Renal cortical epithelial cell (primary cell): Measurements from ENCODE around the gene LIMK1. TPM values are rescaled to one million over a fixed set of nuclear protein-coding genes. Genes with fewer than 3 reads are reported as not detected.

Experiments used
- DNase-seq: peaks from one replicate; pipeline ENCODE4 v3.0.0-alpha.2; 2011; ENCODE audit warnings: low read depth
- total RNA-seq: library from RNA; depleted of rRNA; stranded (reverse); fragments of >200 nt; gene quantifications from 2 replicates; pipeline ENCODE4 v1.2.3, GENCODE V29; 2014

LIMK1 gene
- total RNA-seq, 1 donor from 2014 or later, result 69.2 TPM

DNA sequence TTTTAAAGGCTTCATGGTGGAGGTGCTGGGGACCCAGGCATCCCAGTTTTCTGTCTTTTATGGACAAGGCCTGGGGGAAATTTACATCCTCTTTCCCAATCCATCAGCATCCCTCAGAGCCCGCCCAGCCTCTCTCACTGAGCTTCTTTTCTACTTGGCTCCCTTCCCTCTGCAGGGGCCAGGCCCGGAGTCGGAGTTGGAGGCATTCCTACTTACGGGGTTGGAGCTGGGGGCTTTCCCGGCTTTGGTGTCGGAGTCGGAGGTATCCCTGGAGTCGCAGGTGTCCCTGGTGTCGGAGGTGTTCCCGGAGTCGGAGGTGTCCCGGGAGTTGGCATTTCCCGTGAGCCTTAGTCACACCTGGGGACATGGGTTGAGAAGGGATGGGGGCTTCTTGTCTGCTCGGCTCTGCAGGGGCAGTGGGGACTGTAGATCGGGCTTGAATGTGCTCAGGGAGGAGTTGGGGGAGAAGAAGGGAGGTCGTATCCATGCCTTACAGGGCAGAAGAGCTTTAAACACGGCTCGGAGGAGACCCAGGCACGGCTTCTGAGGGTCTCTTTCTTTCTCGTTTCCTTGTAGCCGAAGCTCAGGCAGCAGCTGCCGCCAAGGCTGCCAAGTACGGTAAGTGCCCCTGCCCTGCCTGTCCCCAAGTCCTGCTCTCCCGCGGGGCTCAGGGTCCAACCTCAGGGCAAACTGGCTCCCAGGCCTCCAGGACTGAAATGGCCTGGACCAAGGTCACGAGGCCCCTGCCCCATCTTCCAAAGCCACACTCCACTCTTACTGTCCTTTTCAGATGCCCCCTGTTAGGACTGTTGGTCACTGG, 27.3 kb upstream of the LIMK1 start:
- no peak for DNase-seq

DNA sequence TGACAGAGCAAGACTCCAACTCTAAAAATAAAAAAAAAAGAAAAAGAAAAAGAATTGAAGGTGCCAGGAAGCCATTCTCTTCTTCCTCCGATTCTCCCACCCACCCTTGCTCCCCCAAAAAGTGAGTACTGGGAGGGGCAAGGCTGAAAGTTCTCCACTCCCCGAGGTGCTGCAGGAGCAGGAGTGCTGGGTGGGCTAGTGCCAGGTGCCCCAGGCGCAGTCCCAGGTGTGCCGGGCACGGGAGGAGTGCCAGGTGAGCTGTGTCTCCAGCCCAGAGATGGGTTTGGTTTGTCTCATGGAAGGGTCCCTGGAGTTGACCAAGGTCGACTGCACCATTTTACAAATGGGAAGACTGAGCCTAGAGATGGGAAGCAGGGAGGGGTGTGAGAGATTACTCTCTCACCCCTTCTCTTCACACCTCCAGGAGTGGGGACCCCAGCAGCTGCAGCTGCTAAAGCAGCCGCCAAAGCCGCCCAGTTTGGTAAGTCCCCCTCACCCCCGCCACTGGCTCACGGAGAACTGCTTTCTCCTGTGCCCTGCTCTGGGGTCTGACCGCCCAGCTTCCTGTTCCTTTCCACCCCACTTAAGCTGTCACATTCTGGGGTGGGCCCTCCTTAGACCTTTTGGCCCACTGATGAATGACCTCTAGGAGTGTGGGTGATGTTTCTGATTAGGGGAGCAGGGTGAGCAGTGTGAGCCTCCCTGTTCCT, 26.2 kb upstream of the LIMK1 start:
- DNase-seq, result no peak

DNA sequence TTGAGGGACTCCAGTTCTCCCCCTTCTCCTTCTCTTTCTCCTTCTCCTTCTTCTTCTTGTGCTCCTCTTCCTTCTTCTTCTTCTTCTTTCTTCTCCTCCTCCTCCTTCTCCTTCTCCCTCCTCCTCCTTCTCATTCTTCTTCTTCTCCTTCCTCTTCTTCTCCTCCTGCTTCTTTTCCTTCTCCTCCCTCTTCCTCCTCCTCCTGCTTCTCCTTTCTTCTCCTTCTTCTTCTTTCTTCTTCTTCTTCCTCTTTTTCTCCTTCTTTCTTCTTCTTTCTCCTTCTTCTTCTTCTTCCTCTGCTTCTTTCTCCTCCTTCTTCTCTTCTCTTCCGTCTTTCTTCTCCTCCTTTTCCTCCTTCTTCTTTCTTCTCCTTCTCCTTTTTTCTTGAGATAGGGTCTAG, 25.6 kb upstream of the LIMK1 start:
- no peak for DNase-seq

DNA sequence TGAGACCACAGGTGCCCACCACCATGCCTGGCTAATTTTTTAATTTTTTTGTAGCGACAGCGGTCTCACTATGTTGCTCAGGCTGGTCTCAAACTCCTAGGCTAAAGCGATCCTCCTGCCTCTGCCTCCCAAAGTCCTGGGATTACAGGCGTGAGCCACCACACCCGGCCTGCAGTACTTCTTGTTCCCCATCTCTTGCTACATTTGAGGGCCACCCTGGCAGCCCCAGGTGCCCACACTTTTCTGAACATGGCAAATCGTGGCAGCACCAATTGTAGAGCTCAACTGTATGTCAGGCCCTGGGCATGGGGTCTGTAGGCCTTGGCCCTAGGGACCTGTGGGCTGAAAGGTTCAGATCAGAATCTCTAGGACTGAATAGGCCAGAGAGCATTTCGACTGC, 25.1 kb upstream of the LIMK1 start:
- DNase-seq, result no peak

DNA sequence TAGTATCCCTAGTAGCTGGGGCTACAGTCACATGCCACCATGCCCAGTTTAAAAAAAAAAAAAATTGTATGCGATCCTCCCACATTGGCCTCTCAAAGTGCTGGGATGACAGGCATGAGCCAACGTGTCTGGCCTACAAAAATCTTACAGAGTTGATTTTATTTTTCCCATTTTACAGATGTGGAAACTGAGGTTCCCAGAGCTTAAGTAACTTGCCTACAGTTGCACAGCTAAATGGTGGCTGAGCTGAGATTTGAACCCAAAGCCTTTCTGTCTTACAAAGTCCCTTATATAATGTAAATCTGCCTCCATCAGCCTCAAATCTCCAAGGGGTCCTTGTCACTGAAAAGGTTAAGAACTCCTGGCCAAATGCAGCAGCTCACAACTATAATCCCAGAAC, 24.6 kb upstream of the LIMK1 start:
- no peak for DNase-seq

DNA sequence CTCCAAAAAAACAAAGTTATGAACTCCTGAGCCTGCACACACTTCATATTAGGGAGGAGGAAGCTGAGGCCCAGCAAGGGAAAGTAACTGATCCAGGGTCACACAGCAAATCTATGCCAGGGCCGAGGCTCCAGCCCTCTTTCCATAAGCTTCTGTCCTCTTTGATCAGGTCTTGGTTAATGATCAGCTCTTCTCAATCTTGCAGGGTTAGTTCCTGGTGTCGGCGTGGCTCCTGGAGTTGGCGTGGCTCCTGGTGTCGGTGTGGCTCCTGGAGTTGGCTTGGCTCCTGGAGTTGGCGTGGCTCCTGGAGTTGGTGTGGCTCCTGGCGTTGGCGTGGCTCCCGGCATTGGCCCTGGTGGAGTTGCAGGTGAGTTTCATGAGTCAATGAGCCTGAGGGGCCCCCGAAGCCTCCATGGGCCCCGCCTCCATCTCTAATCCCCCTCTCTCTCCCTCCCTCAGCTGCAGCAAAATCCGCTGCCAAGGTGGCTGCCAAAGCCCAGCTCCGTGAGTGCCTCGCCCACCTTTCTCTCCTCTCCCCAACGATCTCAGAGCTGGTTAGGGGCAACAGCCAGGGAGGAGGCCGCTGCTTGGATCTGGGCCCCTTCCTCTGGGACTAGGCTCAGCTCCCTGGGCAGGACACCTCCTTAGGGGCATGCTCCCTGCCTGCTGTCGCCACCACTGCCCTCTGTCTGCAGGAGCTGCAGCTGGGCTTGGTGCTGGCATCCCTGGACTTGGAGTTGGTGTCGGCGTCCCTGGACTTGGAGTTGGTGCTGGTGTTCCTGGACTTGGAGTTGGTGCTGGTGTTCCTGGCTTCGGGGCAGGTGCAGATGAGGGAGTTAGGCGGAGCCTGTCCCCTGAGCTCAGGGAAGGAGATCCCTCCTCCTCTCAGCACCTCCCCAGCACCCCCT, 23.7 kb upstream of the LIMK1 start:
- peak; percentile 72 for DNase-seq

DNA sequence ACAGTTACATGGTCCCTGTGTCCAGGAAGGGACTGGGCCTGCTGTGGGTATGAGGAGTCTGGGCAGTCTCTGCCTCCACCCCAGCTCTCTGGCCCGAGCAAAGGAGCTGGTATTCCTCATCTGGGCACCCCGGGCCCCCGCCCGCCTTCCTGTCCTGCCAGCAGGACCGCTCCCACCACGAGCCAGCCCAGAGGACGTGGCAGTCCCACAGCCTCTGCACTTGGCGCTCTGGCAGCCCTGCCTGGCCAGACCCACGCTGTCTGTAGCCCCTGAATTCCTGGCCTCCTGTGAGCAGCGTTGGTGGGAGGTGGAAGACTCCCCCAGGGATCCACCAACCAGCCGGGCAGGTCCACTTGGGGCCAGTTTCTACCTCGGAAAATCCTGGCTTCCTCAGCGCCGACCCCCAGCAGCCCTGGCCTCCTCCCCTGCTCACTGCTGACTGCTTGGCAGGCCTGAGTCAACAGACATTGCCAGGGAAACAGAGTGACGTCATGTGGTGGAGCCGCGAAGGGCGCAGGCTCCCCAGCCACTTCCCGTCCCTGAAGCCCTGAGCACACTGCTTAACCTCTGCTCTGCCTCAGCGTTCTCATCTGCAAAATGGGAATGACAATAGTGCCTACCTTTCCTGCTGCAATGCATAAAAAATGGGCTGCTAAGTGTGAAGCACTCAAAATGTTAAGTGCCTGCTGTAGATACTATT, 21.6 kb upstream of the LIMK1 start:
- DNase-seq, result peak; percentile 90

DNA sequence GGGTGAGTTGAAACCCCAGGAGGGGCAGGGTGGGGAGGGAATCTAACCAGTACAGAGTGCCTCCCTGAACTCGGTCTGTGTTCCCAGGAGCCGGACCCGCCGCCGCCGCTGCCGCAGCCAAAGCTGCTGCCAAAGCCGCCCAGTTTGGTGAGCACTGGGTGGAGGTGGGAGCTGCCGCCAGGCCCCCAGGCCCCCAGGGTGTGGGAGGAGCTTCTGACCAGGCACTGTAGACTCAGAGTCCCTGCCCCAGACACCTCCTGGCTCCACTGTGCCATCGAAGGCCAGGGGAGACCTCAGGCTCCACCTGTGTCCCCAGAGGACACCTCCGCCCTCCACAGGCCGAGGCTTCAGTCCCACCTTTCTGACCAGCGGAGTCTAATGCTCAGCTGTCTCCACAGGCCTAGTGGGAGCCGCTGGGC, 20.4 kb upstream of the LIMK1 start:
- DNase-seq, result no peak

DNA sequence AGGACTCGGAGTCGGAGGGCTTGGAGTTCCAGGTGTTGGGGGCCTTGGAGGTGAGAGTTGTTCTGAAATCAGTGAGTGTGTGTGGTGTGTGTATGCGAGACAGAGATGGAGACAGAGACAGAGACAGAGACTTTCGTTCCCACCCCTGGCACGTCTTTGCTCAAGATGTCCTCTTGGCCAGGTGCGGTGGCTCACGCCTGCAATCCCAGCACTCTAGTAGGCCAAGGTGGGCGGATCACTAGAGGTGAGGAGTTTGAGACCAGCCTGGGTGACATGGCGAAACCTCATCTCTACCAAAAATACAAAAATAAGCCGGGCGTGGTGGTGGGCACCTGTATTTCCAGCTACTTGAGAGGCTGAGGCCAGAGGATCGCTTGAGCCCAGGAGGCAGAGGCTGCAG, 20.0 kb upstream of the LIMK1 start:
- DNase-seq, result no peak

DNA sequence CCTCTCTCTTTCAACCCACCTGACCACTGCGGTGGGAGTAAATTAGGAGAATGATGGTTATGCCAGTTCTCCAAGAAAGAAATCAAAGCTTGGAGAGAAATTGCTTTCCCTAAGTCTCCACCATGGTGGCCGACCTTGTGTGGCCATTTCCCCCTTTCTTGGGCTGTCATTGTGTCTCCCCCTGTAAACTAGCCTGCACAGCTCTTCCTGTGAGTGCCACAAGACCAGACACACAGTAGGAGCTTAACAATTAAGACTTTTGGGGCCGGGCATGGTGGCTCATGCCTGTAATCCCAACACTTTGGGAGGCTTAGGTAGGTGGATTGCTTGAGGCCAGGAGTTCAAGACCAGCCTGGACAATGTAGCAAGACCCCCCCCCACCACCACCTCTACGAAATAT, 18.9 kb upstream of the LIMK1 start:
- DNase-seq, result no peak

DNA sequence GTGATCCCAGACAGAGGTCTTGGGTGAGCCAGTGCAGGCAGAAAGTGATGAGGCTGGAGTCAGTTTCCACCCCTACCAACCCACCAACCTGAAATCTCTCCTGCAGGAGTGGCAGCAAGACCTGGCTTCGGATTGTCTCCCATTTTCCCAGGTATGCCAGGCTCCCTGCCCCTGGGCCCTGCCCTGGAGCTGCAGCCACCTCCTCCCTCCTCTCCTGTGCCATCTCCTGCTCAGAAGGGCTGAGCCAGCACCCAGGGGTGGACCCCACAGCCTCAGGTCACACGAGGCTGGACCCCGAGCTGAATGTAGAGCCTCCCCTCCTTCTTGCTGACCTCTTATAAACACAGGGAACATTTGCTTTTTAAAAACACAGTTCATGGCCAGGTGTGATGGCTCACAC, 17.0 kb upstream of the LIMK1 start:
- DNase-seq, result no peak

DNA sequence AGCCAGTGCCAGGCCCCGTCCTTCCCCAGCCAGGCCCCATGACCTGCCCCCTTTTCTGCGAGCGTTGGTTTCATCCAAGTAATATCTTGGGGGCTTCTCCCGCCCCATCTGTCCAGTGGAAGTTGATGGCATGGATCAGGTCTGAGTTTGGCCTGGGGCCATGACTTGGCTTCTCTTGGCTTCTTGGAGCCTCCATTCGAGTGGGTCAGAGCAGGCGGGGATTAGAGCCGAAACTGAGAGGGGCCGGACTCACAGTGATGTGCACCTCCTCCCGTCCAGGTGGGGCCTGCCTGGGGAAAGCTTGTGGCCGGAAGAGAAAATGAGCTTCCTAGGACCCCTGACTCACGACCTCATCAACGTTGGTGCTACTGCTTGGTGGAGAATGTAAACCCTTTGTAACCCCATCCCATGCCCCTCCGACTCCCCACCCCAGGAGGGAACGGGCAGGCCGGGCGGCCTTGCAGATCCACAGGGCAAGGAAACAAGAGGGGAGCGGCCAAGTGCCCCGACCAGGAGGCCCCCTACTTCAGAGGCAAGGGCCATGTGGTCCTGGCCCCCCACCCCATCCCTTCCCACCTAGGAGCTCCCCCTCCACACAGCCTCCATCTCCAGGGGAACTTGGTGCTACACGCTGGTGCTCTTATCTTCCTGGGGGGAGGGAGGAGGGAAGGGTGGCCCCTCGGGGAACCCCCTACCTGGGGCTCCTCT, 15.1 kb upstream of the LIMK1 start:
- no peak for DNase-seq

DNA sequence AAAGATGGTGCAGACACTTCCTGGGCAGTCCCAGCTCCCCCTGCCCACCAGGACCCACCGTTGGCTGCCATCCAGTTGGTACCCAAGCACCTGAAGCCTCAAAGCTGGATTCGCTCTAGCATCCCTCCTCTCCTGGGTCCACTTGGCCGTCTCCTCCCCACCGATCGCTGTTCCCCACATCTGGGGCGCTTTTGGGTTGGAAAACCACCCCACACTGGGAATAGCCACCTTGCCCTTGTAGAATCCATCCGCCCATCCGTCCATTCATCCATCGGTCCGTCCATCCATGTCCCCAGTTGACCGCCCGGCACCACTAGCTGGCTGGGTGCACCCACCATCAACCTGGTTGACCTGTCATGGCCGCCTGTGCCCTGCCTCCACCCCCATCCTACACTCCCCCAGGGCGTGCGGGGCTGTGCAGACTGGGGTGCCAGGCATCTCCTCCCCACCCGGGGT, 14.5 kb upstream of the LIMK1 start:
- DNase-seq, result no peak

DNA sequence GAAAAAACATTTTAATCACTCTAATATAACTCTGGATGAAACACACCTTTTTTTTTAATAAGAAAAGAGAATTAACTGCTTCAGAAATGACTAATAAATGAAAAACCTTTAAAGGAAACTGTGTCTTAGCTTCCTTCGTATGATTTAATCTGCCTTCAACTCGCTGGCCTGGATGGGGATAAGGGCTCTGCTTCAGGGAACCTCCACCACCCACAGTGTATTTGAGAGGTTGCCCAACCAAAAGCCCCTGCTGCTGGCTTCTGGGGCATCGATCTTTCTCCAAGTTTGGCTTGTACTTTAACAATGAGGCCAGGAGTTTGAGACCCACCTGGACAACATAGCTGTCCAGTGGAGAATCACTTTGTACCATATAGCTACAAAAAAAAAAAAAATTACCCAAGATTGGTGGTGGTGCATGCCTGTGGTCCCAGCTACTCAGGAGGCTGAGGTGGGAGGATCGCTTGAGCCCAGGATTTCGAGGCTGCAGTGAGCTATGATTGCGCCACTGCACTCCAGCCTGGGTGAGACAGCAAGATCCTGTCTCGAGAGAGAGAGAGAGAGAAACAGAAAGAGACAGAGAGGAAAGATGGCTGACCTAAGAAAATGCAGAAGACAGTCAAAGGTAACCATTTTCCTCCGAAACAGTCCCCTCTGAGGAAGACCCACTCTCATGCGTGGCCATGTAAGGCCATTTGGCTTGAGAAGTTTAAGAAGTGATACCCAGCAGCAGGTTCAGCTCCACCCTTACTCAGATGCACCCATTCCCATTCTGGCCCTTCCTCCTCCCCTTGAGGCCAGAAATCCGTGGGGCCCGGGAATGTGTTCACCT, 13.6 kb upstream of the LIMK1 start:
- DNase-seq, result no peak

DNA sequence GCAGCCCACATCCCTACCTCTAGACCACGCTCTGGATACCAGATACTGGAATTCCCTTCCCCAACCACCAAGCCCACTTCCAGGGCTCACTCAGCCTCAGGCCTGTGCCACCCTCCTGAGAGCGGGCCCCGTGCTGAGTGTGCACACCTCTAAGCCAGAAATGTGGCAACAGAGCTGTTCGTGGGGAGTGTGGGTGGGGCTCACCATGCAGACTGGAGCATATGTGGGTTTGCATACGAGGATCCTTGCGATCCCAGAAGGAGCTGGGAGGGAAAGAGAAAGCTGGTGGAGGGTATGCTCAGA, 13.0 kb upstream of the LIMK1 start:
- DNase-seq, result no peak

DNA sequence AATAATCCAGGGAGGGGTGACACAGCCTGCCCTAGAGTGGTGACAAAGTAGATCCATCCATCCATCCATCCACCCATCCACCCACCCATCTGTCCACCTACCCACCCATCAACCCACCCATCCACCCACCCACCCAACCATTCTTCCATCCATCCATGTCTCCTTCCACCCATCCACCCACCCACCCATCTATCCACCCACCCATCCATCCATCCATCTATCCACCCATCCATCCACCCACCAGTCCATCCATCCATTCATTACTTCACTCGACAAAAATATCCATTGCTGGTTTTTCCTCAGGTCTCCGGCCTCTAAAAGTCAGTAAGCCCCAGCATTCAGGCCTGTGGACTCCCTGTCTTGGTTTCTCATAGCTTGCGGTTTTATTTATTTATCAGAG, 12.5 kb upstream of the LIMK1 start:
- DNase-seq, result no peak

DNA sequence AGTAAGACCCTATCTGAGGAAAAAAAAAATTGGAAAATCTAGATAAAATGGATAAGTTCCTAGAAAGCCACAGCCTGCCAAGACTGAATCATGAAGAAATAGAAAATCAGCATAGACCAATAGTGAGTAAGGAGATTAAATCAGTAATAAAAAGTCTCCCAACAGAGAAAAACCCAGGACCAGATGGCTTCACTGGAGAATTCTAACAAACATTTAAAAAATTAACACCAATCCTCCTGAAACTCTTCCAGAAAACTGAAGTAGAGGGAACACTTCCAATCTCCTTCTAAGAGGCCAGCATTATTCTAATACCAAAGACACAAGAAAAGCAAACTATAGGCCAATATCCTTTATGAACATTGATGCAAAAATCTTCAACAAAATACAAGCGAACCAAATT, 8.8 kb upstream of the LIMK1 start:
- DNase-seq, result no peak

DNA sequence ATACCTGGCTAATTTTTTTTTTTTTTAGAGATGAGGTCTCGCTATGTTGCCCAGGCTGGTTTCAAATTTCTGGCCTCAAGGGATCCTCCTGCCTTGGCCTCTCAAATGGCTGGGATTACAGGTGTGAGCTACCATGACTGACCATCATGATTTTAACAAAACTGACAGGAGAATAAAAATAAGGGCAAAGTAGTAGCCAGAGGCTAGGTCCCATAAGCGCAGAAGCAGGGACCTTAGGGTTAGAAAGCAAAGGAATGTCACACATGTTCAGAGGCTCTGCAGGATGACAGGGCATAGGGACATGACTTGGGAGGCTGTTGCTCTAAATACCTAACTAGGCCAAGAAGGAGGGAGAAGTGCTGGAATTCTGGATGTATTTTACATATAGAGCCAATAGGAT, 5.1 kb upstream of the LIMK1 start:
- no peak for DNase-seq

DNA sequence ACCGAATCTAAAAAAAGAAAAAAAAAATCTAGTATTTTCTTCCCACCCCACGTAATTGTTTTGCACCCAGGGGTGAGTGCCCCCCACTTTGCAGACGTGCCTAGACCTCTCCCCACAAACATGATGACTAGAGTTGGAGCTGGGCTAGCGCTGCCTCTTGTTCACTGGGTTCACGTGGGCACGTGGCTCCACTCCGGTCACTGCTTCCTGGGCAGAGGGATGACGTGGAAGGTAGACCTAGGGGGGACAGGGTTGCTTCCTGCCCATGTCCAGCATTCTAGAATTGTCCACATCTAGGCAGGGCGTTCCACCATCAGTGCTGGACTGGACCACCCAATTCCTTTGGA, 861 bp upstream of the LIMK1 start:
- no peak for DNase-seq

DNA sequence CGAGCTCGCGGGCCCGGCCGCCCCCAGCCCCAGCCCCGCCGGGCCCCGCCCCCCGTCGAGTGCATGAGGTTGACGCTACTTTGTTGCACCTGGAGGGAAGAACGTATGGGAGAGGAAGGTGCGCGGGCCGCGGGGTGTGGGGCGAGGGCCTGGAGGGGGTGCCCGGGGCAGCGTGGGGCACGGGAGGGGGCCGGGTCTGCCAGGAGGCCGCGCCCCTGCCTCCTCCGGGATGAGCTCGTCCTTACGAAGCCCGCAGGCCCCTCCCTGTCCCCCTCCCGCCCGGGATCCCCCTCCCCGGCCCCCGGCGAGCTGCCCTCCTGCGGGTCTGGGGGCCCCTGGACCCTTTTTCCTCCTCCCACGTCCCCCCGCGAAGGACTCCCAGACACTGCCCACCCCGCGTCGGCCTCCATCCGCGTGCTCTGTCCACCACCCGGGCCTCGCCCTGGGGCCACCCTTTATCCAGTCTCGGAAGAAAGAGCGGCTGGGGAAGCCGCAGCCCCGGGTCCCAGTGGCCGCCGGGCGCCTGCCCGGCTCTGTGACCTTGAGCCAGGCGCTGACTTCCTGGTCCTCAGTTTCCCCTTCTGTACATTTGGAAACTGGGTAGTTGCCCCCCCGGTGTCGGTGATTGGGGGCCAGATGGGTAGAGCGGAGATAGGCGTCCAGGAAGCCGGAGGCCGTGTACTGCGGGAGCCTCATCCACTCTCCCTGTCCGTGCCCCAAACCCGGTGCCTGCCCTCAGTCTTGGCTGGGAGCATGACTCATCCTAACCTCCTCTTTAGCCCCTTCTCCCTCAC, 521 bp downstream of the LIMK1 start:
- DNase-seq, result peak; percentile 43
